T-helper 17 cell (primary cell): ENCODE data around the gene GRM6. TPM values are rescaled to one million over a fixed set of nuclear protein-coding genes. Genes with fewer than 3 reads are reported as not detected.

Source experiments
- ATAC-seq: fragments of 150-1000 bp; cut with Tn5 transposase; 2 replicates; pipeline ENCODE4 v1.10.0; 2021; ENCODE audit warnings: mild to moderate bottlenecking, moderate library complexity
- DNase-seq, 3 donors: peaks; one replicate each; pipeline versions ENCODE4 v3.0.0 to v3.0.0-alpha.2; 2020 to 2021
- H3K9me3 ChIP-seq: one replicate; pipeline ENCODE4 v1.7.0; 2013; ENCODE audit warnings: low read length, mild to moderate bottlenecking; ENCODE audit not compliant: control insufficient read depth, poor library complexity, severe bottlenecking
- H3K27ac Mint-ChIP-seq: one replicate; pipeline ENCODE4 v1.8.0; 2022; ENCODE audit warnings: mild to moderate bottlenecking, moderate library complexity, mixed read lengths
- H3K27me3 Mint-ChIP-seq: one replicate; pipeline ENCODE4 v1.8.0; 2022; ENCODE audit warnings: mixed read lengths
- H3K36me3 Mint-ChIP-seq: one replicate; pipeline ENCODE4 v1.8.0; 2022; ENCODE audit warnings: low read depth, mixed read lengths
- H3K4me1 Mint-ChIP-seq: one replicate; pipeline ENCODE4 v1.8.0; 2022; ENCODE audit warnings: mild to moderate bottlenecking, mixed read lengths
- H3K4me3 Mint-ChIP-seq: one replicate; pipeline ENCODE4 v1.8.0; 2022; ENCODE audit warnings: mild to moderate bottlenecking, moderate library complexity, mixed read lengths
- total RNA-seq, 4 donors: library from RNA in 2 of 4; stranded (reverse) in 2 of 4; gene quantifications; one replicate each; pipeline ENCODE4 v1.2.3 and lab custom pipeline; 2022 to 2026

GRM6 gene
- total RNA-seq (not detected), total RNA-seq (lab: John Stamatoyannopoulos, UW) (0 to 0.12 reads per million in 2 donors)

DNA sequence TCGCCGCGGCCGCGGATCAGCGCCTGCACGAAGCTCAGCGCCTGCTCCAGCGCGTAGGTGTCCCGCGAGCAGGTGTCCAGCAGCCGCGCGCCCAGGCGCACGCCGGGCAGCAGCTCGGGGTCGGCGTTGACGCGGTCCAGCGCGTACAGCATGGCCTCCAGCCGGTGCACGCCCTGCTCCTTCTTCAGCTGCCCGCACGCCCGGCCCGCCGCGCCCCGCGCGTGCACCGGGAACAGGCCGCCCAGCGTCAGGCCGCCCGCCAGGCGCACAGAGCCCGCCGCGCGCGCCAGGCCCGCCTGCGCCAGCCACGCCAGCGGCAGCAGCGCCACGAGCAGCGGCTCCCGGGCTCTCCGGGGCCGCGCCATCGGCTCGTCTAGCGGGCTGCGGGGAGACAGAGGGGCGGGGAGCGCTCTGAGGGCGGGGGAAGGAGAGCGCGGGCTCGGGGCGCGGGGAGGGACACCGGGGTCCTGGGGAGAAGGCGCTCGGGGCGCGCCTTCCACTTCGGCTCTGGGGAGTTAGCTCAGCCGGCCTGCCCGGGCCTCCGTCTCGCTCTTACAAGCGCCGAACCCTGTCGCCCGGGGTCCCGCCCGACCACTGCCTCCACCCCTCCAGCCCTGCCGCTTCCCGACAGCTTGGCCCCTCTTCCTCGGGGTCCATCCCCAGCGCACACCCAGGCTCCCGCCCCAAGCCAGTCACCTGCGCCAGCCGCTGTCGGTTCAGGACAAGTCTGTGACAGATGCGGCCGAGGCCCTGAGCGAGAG, at the start of gene GRM6:
Gene GRM6, minus strand, starts transcription at position 741 of the 761 bp plus-strand sequence. Its CDS starts 376 bp downstream, at position 365.
- DNase-seq: no peak
- Mint-ChIP-seq H3K4me1 (peaks cover 2% of the 10 kb centered on the region), H3K27ac (no peak within 1 kb of the TSS), H3K4me3 (peak within 1 kb of the TSS; percentile 45), H3K27me3 (peaks cover 27% of the 10 kb centered on the region), H3K36me3 (no peaks in the 10 kb centered on the region)
- H3K9me3 ChIP-seq: no peaks in the 10 kb centered on the region
- ATAC-seq: no peak

DNA sequence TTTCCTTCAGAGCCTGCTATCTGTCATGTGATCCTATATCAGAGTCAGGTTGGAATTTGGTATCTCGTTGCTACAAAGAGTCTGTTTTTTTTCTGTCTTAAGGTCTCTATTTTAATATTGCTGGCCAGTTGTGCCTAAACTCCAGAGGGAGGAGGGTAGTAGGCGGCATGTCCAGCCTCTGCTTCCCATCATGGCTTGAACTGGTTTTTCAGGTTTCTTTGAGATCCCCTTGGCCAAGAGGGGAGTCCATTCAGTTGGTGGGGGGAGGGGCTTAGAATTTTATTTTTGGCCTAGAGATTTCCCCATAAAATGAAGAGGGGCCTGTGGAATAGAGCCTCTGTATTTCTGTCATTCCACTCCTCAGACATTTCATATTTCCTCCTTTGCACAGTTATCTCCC, 49.6 kb upstream of the GRM6 start:
- no peak for DNase-seq

DNA sequence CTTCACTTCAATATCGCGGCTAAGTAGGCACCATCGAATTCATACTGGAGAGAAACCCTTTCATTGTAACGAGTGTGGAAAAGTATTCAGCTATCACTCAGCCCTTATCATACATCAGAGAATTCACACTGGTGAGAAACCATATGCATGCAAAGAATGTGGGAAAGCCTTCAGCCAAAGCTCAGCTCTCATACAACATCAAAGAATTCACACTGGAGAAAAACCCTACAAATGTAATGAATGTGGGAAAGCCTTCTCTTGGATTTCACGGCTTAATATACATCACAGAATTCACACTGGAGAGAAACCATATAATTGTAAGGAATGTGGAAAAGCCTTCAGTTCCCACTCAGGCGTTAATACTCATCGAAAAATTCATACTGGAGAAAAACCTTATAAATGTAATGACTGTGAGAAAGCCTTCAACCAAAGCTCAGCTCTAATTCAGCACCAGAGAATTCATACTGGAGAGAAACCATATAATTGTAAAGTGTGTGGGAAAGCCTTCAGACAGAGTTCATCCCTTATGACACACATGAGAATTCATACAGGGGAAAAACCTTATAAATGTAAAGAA, 38.0 kb upstream of the GRM6 start:
- DNase-seq: no peak
- H3K36me3 Mint-ChIP-seq: peaks cover 13% of the 10 kb centered on the region
- no peak overlapping the region for H3K4me3 Mint-ChIP-seq
- H3K4me1 Mint-ChIP-seq: no peaks in the 10 kb centered on the region
- no peak overlapping the region for H3K27ac Mint-ChIP-seq
- H3K27me3 Mint-ChIP-seq: no peaks in the 10 kb centered on the region
- no peak for ATAC-seq
- H3K9me3 ChIP-seq: peaks cover 64% of the 10 kb centered on the region

More for the DNA sequence above, 49.6 kb upstream of the GRM6 start:
- no peak for ATAC-seq
- H3K9me3 ChIP-seq: peaks cover 4% of the 10 kb centered on the region
- Mint-ChIP-seq H3K27ac (no peak overlapping the region), H3K36me3 (no peaks in the 10 kb centered on the region), H3K4me1 (no peaks in the 10 kb centered on the region), H3K27me3 (no peaks in the 10 kb centered on the region), H3K4me3 (no peak overlapping the region)

DNA sequence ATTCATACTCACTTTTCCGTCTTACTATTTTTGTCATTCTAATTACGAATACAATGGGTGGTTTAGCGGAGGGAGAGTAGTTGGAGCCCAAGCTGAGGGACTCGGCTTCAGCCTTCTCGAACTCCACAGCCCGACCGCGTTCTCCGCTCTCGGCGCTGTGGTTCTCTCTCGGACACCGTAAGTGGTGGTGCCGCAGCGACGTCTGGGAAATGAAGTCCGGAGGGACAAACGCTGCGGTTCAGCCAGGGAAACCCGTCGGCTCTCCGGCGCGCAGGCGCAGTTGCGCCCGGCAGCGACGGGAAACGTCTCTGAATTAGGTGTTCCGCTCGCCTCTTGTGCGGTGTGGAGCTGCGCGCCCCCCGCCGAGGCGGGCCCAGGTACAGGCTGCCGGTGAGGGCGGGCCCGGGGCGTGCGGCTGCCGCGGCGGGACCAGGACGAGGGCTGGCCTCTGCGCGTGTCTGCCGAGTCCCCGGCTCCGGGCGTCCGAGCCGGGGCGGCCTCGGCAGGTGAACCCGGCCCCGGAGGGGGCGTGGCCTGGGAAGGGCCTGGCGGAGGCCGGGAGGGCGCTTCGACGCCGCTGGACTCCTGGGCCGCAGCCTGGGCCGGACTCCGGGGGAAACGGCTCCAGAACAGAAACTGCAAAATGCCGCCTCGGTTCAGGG, 28.5 kb upstream of the GRM6 start, which contains the start of gene ZNF879:
Gene ZNF879, plus strand, starts transcription at position 277 of the 662 bp plus-strand sequence. CDS start 1,201 bp downstream, outside the sequence.
- H3K9me3 ChIP-seq: peaks cover 6% of the 10 kb centered on the region
- Mint-ChIP-seq H3K27ac (peak within 1 kb of the TSS; percentile 71), H3K27me3 (peaks cover 4% of the 10 kb centered on the region), H3K36me3 (peaks cover 3% of the 10 kb centered on the region), H3K4me1 (peaks cover 5% of the 10 kb centered on the region), H3K4me3 (peak within 1 kb of the TSS; percentile 89)
- peak; percentile 94 for ATAC-seq
- peak; percentile 83 to 91 (median 87) for DNase-seq

DNA sequence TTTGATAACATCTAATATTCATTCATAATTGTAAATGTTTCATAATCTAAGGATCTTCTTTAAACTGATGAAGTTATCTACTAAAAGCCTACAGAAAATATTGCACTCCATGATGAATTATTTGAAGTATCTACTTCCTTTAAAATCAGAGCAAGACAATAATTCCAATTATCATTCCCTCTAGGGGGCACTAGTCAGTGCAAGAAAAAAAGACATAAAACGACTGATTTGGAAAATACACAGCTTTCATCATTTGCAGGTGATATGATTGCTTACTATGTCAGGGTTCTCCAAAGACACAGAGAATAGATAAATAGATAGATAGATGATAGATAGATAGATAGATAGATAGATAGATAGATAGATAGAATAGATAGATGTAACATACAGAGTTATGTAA, 13.5 kb upstream of the GRM6 start:
- Mint-ChIP-seq H3K4me3 (no peak overlapping the region), H3K4me1 (no peaks in the 10 kb centered on the region), H3K36me3 (no peaks in the 10 kb centered on the region), H3K27ac (no peak overlapping the region), H3K27me3 (no peaks in the 10 kb centered on the region)
- no peak for DNase-seq
- ATAC-seq: no peak
- no peaks in the 10 kb centered on the region for H3K9me3 ChIP-seq

DNA sequence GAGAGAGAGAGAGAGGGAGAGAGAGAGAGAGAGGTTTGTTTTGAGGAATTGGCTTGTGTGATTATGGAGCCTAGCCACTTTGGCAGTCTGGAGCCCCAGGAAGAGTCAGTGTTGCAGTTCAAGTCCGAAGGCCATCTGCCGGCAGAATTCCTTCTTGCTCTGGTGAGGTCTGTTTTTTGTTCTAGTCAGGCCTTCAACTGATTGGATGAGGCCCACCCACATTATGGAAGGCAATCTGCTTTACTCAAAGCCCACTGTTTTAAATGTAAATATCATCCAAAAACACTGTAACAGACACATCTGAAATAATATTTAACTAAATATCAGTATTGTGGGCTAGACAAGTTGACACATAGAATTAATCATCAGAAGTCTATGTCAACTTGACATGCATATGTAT, 11.4 kb upstream of the GRM6 start:
- no peak for ATAC-seq
- H3K9me3 ChIP-seq: no peaks in the 10 kb centered on the region
- Mint-ChIP-seq H3K4me3 (no peak overlapping the region), H3K27ac (no peak overlapping the region), H3K4me1 (no peaks in the 10 kb centered on the region), H3K36me3 (no peaks in the 10 kb centered on the region), H3K27me3 (no peaks in the 10 kb centered on the region)
- DNase-seq: no peak

DNA sequence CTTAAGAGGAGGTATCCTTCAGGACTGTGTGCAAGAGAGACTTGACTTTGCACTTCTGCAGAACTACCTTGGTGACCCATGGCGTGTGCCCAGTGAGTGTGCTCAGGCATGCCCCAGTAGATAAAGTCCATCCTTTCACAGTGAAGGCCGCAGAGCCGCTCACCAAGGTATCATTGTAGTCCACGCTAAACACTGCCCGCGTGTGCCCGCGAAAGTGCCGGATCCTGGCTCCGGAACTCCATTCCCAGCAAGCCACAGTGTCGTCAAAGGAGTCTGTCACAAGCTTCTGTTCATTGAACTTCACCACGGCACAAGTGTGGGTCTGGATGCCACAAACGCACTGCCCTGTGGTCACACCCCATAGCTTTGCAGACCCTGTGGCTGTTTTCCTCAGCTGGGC, 3.3 kb upstream of the GRM6 start:
- DNase-seq: no peak
- H3K4me1 Mint-ChIP-seq: peaks cover 2% of the 10 kb centered on the region
- ATAC-seq: no peak
- H3K9me3 ChIP-seq: no peaks in the 10 kb centered on the region
- H3K27me3 Mint-ChIP-seq: peaks cover 19% of the 10 kb centered on the region
- H3K36me3 Mint-ChIP-seq: no peaks in the 10 kb centered on the region
- H3K4me3 Mint-ChIP-seq: no peak overlapping the region
- no peak overlapping the region for H3K27ac Mint-ChIP-seq

DNA sequence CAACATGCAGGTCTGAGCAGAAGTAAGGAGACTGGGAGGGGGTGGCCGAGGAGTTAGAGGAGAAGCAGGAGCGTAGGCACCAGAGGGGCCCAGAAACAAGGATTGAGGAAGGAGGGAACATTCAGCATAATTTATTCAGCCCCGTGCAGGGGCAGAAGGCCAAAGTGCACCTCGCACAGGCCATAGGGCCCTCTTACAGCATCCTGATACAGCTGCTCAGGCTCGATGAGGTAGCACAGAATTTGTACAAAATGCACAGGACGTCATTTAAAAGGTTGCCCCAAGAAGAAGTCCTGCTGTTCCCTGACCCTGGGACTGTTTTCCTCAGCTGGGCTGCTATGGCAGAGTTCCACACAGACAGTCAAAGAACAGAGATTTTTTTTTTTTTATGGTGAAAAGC, 2.1 kb upstream of the GRM6 start:
- H3K9me3 ChIP-seq: no peaks in the 10 kb centered on the region
- peaks cover 2% of the 10 kb centered on the region for H3K4me1 Mint-ChIP-seq
- peaks cover 27% of the 10 kb centered on the region for H3K27me3 Mint-ChIP-seq
- H3K27ac Mint-ChIP-seq: no peak overlapping the region
- H3K4me3 Mint-ChIP-seq: no peak overlapping the region
- ATAC-seq: no peak
- DNase-seq: no peak
- H3K36me3 Mint-ChIP-seq: no peaks in the 10 kb centered on the region

DNA sequence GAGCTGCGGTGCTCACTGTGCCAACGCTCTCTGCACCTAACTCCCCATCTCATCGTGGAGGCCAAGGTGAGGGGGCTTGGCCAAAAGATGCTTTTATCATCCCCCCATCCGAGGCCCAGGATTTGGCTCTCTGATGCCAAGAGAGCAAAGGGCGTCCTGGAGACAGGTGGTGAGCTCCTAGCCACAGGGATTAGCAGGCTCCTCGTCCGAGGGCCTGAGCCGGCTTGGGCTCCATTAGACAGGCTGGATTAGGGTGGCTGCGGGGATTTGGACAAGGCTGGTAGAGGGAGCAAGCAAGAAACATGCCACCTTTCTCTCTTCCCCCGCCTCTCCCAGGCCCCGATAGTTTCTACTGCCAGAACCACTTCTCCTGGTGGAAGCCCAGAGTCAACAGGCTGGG, 1.0 kb upstream of the GRM6 start:
- peaks cover 27% of the 10 kb centered on the region for H3K27me3 Mint-ChIP-seq
- DNase-seq (no peak), ATAC-seq (no peak)
- H3K4me1 Mint-ChIP-seq: peaks cover 2% of the 10 kb centered on the region
- peak overlapping the region; percentile 45 for H3K4me3 Mint-ChIP-seq
- no peaks in the 10 kb centered on the region for H3K36me3 Mint-ChIP-seq
- H3K9me3 ChIP-seq: no peaks in the 10 kb centered on the region
- no peak overlapping the region for H3K27ac Mint-ChIP-seq

DNA sequence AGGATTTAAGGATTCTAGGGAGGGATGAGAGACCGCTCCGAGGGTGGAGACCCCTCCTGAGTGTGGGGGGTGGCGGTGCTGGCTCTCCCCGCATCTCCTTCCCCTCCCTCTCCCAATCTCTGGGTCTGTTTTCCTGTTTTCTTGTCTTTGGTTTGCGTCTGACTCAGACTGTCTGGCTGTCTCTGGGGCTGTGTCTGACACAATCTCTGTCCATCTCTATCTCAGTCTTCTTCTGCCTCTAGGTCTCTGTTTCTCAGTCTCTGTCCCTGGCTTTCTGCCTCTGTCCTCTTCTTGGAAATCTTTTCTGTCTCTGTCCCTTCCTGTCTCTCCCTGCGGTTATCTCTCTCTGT, 196 bp upstream of the GRM6 start:
- no peaks in the 10 kb centered on the region for H3K36me3 Mint-ChIP-seq
- no peak for DNase-seq

DNA sequence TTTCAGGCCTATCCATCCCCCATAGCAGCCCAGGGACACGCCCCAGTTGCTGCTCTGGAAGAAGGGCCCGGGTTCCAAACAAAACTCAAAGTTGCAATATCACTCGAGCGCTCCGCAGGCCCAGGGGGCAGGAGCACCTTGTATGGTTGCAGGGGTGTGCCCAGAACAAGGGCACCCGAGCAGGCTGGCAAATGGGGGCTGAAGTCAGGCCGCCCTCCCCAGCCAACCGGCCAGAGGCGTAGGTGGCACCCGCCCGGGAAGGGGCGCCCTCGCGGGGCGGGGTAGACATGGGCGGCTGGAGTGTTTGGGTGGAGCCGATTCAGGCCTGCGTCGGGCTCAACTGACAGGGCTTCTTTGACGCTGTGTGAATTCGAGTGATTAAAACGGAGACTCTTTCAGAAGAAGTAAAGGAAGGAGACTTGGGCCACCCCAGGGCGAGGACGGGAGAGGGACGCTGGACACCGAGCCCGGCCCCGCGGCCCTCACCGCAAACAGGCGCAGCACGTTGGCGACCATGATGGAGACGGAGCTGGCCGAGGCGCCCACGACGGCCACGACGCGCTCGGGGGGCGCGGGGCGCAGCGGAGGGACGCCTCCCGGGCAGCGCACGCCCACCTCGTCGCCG, 1.1 kb downstream of the GRM6 start:
- H3K36me3 Mint-ChIP-seq: no peaks in the 10 kb centered on the region
- no peak overlapping the region for H3K27ac Mint-ChIP-seq
- no peak overlapping the region for H3K4me3 Mint-ChIP-seq
- no peak for ATAC-seq
- H3K4me1 Mint-ChIP-seq: peaks cover 2% of the 10 kb centered on the region
- peaks cover 27% of the 10 kb centered on the region for H3K27me3 Mint-ChIP-seq
- no peaks in the 10 kb centered on the region for H3K9me3 ChIP-seq
- DNase-seq: no peak

More for the DNA sequence above, 196 bp upstream of the GRM6 start:
- H3K9me3 ChIP-seq: no peaks in the 10 kb centered on the region
- ATAC-seq: no peak
- Mint-ChIP-seq H3K27ac (no peak overlapping the region), H3K4me3 (no peak overlapping the region), H3K4me1 (peaks cover 2% of the 10 kb centered on the region), H3K27me3 (peaks cover 27% of the 10 kb centered on the region)

DNA sequence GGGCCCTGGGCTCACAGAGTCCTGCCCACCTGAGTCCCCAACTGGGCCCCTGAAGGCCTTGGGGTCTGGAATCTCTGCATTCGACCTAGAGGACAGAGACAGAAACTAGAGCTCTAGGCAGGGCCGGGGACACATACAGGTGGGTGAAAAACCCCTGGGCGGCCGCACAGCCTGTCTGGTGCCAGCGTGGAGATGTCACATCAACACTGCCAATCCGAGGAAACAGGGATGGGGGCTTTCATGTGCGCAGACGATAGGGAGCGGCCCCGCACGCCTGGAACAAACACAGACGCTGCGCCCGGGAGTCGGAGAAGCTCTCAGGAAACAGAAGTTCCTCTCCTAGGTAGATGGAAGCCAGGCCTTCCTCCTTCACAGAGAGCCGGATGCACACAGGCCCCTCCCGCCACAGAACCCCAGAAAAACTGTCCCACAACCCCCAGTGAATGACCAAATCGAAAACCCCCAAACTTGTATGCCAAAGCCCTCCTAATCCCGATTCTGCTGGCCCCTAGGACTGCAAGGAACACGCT, 1.8 kb downstream of the GRM6 start:
- ATAC-seq (no peak), DNase-seq (no peak)
- no peak overlapping the region for H3K4me3 Mint-ChIP-seq
- H3K36me3 Mint-ChIP-seq: no peaks in the 10 kb centered on the region
- H3K27me3 Mint-ChIP-seq: peaks cover 27% of the 10 kb centered on the region
- H3K4me1 Mint-ChIP-seq: peaks cover 2% of the 10 kb centered on the region
- no peak overlapping the region for H3K27ac Mint-ChIP-seq
- no peaks in the 10 kb centered on the region for H3K9me3 ChIP-seq

DNA sequence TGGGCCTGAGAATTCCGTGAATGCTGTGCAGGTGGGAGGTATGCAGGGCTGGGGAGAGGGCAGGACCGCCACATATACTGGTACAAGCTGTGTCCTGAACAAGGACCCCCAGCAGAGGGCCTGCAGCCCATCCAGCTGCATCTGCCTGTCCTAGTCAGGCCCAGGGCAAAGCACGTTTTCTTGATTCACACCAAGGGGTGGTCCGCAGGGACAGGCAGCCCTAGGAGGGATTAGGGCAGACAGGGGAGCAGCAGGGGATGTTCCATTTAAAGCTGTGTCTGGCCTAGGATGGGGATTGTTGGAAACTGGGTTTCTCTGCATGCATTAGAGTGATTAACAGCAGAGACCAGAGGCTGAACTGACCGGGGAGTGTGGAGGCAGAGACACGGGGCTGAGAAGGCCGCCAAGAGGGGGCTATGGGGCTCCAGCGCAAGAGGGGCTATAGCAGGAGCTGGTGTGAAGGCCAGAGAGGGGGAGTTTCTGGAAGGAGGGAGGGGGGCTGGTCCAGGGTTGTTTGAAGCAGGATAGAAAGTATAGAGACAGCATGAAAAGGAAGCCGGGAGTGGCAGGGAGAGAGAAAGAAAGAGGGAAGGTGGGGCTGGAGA, 2.7 kb downstream of the GRM6 start:
- no peak for DNase-seq
- H3K4me1 Mint-ChIP-seq: peaks cover 2% of the 10 kb centered on the region
- no peak overlapping the region for H3K4me3 Mint-ChIP-seq
- no peaks in the 10 kb centered on the region for H3K36me3 Mint-ChIP-seq
- ATAC-seq: no peak
- no peaks in the 10 kb centered on the region for H3K9me3 ChIP-seq
- peaks cover 27% of the 10 kb centered on the region for H3K27me3 Mint-ChIP-seq
- no peak overlapping the region for H3K27ac Mint-ChIP-seq
